PFSK-1 (cell line): Measurements from ENCODE around the gene CUX1.

Source experiments
- POLR2AphosphoS5 ChIP-seq: IDR thresholded peaks from 2 replicates; pipeline ENCODE4 v1.6.1; 2012; ENCODE audit warnings: low read depth, mild to moderate bottlenecking, control low read depth, low read length, moderate library complexity
- SIN3A ChIP-seq: IDR thresholded peaks from 2 replicates; pipeline ENCODE4 v1.6.1; 2012; ENCODE audit warnings: mild to moderate bottlenecking, low read length, moderate library complexity, borderline replicate concordance; ENCODE audit not compliant: insufficient read depth
- TAF1 ChIP-seq: IDR thresholded peaks from 2 replicates; pipeline ENCODE4 v1.6.1; 2012; ENCODE audit warnings: low read length, control low read depth, borderline replicate concordance; ENCODE audit not compliant: insufficient read depth
- TF ChIP-seq, protein P1 (sequence below), 2 experiments: IDR thresholded peaks; 2 replicates each; pipeline versions ENCODE4 v1.6.1 to v1.8.0; 2011 to 2012; ENCODE audit warnings: low read depth in 2 of 2, low read length in 2 of 2, control low read depth in 1 of 2, inconsistent platforms in 1 of 2, mild to moderate bottlenecking in 1 of 2, moderate library complexity in 1 of 2; ENCODE audit not compliant: insufficient read depth in 1 of 2

DNA sequence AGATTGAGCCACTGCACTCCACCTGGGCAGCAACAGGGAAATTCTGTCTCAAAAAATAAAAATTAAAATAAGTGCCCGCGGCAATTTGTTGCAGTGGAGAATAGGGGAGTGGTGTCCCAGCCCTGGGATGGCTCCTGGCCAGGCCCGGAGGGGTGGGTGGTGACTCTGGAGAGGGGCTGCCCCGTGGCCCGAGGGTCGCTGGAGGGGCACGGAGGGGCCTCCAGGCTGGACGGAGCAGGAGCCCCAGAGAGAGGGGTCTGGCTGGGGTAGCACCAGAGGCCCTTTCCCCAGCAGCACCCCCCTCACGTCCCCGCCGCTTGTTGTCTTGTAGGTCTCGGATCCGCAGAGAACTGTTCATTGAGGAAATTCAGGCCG, 430.6 kb downstream of the CUX1 start:
- no peak for TF ChIP-seq TAF1
- TF ChIP-seq POLR2AphosphoS5, result no peak
- TF ChIP-seq SIN3A, result no peak
- TF ChIP-seq, protein P1, sequence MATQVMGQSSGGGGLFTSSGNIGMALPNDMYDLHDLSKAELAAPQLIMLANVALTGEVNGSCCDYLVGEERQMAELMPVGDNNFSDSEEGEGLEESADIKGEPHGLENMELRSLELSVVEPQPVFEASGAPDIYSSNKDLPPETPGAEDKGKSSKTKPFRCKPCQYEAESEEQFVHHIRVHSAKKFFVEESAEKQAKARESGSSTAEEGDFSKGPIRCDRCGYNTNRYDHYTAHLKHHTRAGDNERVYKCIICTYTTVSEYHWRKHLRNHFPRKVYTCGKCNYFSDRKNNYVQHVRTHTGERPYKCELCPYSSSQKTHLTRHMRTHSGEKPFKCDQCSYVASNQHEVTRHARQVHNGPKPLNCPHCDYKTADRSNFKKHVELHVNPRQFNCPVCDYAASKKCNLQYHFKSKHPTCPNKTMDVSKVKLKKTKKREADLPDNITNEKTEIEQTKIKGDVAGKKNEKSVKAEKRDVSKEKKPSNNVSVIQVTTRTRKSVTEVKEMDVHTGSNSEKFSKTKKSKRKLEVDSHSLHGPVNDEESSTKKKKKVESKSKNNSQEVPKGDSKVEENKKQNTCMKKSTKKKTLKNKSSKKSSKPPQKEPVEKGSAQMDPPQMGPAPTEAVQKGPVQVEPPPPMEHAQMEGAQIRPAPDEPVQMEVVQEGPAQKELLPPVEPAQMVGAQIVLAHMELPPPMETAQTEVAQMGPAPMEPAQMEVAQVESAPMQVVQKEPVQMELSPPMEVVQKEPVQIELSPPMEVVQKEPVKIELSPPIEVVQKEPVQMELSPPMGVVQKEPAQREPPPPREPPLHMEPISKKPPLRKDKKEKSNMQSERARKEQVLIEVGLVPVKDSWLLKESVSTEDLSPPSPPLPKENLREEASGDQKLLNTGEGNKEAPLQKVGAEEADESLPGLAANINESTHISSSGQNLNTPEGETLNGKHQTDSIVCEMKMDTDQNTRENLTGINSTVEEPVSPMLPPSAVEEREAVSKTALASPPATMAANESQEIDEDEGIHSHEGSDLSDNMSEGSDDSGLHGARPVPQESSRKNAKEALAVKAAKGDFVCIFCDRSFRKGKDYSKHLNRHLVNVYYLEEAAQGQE (IDR thresholded peaks at IDR 0.05; ENCODE audit: insufficient read depth in 1 of 2, low read depth in 2 of 2, low read length in 2 of 2), result no peak
